Measurements from ENCODE around the gene ALDH2.

Gene ALDH2

DNA sequence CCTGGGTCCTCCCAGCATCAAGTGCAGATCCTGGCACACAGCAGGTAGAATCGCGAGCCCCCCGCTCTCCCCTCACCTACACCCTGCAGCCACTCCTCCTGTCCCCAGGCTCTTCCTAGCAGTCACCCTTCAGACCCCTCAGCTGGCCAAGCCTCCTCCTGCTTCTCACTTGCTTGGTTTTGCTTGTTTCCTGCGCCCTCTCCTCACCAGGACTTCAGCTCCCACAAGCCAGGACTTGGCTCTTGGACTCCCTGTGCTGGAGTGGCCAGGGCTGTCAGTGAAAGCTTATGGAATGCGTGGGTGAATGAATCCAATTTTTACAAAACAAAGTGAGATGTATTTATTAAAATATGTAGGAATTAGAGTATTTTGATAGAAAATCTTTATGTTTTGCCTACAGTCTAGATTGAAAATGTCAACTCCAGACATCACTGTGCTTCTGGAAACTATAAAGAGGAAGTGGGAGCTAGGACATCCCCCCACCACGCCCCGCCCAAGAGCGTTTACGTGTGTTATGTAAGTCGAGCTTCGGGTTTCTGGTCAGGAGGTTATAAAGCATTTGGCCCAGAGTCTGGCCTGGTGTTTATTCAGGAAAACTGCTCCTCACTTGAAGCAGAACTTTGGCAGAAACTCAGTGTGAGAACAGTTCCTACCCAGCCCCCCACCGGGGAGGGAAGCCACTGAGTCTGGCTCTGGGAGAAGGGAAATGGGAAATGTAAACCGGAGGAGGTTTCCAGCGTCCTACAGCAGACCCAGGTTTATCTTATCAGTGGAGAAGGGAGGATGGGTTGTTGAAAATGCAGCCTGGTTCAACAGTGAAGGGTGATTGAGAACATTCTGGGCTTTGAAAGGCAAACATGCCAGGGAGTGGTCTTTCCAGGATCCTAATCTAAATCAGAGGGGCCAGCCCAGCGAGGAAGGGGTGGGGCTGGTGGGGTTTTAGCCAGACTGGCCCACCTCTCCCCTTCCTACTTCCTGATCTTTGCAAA, 8.8 kb downstream of the ALDH2 start (continued):
- TF ChIP-seq, protein P1, sequence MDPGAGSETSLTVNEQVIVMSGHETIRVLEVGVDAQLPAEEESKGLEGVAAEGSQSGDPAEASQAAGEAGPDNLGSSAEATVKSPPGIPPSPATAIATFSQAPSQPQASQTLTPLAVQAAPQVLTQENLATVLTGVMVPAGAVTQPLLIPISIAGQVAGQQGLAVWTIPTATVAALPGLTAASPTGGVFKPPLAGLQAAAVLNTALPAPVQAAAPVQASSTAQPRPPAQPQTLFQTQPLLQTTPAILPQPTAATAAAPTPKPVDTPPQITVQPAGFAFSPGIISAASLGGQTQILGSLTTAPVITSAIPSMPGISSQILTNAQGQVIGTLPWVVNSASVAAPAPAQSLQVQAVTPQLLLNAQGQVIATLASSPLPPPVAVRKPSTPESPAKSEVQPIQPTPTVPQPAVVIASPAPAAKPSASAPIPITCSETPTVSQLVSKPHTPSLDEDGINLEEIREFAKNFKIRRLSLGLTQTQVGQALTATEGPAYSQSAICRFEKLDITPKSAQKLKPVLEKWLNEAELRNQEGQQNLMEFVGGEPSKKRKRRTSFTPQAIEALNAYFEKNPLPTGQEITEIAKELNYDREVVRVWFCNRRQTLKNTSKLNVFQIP (CRISPR knock-in tag; IDR thresholded peaks at IDR 0.05; ENCODE audit: borderline replicate concordance, low read depth), result no peak
- TF ChIP-seq ZNF70 (CRISPR knock-in tag; IDR thresholded peaks at IDR 0.05) (no peak), SNAI2 (CRISPR knock-in tag; IDR thresholded peaks at IDR 0.05) (no peak), PPARA (CRISPR knock-in tag; IDR thresholded peaks at IDR 0.05; ENCODE audit: borderline replicate concordance) (no peak), GLIS3 (CRISPR knock-in tag; IDR thresholded peaks at IDR 0.05) (no peak), RARB (CRISPR knock-in tag; IDR thresholded peaks at IDR 0.05) (no peak), ARNTL (CRISPR knock-in tag; IDR thresholded peaks at IDR 0.05; ENCODE audit: borderline replicate concordance, low read depth) (no peak), ZFP3 (CRISPR knock-in tag; IDR thresholded peaks at IDR 0.05) (no peak), ISL1 (CRISPR knock-in tag; IDR thresholded peaks at IDR 0.05) (no peak)
- TF ChIP-seq, protein P2, sequence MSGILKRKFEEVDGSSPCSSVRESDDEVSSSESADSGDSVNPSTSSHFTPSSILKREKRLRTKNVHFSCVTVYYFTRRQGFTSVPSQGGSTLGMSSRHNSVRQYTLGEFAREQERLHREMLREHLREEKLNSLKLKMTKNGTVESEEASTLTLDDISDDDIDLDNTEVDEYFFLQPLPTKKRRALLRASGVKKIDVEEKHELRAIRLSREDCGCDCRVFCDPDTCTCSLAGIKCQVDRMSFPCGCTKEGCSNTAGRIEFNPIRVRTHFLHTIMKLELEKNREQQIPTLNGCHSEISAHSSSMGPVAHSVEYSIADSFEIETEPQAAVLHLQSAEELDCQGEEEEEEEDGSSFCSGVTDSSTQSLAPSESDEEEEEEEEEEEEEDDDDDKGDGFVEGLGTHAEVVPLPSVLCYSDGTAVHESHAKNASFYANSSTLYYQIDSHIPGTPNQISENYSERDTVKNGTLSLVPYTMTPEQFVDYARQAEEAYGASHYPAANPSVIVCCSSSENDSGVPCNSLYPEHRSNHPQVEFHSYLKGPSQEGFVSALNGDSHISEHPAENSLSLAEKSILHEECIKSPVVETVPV (CRISPR knock-in tag; IDR thresholded peaks at IDR 0.05), result no peak

DNA sequence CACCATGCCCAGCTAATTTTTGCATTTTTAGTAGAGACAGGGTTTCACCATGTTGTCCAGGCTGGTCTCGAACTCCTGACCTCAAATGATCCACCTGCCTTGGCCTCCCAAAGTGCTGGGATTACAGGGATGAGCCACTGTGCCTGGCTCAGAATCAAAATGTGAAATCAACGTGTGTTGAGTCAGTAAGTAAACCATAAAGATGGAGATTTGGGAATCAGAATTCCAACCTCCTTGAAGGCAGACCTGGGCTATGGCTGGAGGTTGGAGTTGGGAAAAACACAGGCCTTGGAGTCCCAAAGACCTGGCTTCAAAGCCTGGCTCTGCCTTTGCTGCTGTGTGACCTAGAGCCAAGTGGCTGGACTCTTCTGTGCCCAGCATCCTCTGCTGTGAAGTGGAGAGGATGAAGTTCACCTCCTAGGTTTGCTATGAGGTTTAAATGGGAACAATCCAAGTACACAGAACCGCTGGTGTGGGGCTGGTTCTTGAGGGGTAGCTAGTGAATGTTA, 10.2 kb downstream of the ALDH2 start:
- TF ChIP-seq TCF4 (CRISPR knock-in tag; IDR thresholded peaks at IDR 0.05; ENCODE audit: borderline replicate concordance) (no peak), PPARA (CRISPR knock-in tag; IDR thresholded peaks at IDR 0.05; ENCODE audit: borderline replicate concordance) (no peak), ISL1 (CRISPR knock-in tag; IDR thresholded peaks at IDR 0.05) (no peak)

DNA sequence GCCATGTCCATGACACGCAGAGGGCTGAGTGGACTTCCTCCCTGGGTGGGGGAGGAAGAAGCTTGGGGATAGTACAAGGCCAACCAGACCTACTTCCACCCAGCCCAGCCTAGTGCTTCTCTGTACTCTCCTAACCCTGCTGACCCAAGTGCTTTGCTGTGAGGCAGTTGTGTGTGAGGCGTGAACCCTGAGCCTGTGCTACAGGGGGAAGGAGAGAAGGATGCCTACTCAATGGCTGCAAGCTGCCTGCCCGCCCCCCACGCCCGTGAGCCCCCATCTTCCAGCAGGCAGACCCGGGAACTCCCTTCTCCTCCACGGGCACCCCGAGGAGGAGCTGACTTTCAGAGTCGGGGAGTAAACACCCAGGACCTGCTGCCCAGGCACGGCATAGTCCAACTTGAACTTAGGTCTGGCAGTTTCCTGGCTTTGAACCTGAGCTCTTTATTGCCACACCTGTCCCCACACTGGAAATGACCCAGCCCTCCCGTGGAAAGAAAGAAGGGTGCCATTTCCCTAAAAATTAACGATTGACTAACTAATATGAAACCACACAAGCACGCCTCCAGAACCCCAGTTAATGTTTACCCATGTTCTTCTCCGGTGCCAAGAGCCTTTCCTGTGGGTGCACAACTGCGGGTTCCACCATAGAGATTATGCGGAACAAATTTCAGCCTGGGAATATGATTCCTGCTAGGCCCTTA, 10.8 kb downstream of the ALDH2 start:
- TF ChIP-seq ZNF8 (CRISPR knock-in tag; IDR thresholded peaks at IDR 0.05) (no peak), ZC3H10 (CRISPR knock-in tag; IDR thresholded peaks at IDR 0.05) (no peak), ZNF565 (CRISPR knock-in tag; conservative IDR thresholded peaks at IDR 0.05; ENCODE audit: low read depth) (no peak), ZFP3 (CRISPR knock-in tag; IDR thresholded peaks at IDR 0.05) (no peak), OSR1 (CRISPR knock-in tag; IDR thresholded peaks at IDR 0.05) (no peak), PPARA (CRISPR knock-in tag; IDR thresholded peaks at IDR 0.05; ENCODE audit: borderline replicate concordance) (no peak), RARB (CRISPR knock-in tag; IDR thresholded peaks at IDR 0.05) (no peak), SNAI2 (CRISPR knock-in tag; IDR thresholded peaks at IDR 0.05) (no peak), ZNF70 (CRISPR knock-in tag; IDR thresholded peaks at IDR 0.05) (no peak), ARNTL (CRISPR knock-in tag; IDR thresholded peaks at IDR 0.05; ENCODE audit: borderline replicate concordance, low read depth) (no peak), ISL1 (CRISPR knock-in tag; IDR thresholded peaks at IDR 0.05) (no peak), BACH2 (CRISPR knock-in tag; IDR thresholded peaks at IDR 0.05; ENCODE audit: borderline replicate concordance) (no peak), ESRRG (CRISPR knock-in tag; IDR thresholded peaks at IDR 0.05) (no peak)
- TF ChIP-seq, protein P3, sequence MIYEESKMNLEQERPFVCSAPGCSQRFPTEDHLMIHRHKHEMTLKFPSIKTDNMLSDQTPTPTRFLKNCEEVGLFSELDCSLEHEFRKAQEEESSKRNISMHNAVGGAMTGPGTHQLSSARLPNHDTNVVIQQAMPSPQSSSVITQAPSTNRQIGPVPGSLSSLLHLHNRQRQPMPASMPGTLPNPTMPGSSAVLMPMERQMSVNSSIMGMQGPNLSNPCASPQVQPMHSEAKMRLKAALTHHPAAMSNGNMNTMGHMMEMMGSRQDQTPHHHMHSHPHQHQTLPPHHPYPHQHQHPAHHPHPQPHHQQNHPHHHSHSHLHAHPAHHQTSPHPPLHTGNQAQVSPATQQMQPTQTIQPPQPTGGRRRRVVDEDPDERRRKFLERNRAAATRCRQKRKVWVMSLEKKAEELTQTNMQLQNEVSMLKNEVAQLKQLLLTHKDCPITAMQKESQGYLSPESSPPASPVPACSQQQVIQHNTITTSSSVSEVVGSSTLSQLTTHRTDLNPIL (CRISPR knock-in tag; IDR thresholded peaks at IDR 0.05; ENCODE audit: low read depth), result no peak
- TF ChIP-seq, protein P2 (CRISPR knock-in tag; IDR thresholded peaks at IDR 0.05), result no peak
- TF ChIP-seq, protein P4, sequence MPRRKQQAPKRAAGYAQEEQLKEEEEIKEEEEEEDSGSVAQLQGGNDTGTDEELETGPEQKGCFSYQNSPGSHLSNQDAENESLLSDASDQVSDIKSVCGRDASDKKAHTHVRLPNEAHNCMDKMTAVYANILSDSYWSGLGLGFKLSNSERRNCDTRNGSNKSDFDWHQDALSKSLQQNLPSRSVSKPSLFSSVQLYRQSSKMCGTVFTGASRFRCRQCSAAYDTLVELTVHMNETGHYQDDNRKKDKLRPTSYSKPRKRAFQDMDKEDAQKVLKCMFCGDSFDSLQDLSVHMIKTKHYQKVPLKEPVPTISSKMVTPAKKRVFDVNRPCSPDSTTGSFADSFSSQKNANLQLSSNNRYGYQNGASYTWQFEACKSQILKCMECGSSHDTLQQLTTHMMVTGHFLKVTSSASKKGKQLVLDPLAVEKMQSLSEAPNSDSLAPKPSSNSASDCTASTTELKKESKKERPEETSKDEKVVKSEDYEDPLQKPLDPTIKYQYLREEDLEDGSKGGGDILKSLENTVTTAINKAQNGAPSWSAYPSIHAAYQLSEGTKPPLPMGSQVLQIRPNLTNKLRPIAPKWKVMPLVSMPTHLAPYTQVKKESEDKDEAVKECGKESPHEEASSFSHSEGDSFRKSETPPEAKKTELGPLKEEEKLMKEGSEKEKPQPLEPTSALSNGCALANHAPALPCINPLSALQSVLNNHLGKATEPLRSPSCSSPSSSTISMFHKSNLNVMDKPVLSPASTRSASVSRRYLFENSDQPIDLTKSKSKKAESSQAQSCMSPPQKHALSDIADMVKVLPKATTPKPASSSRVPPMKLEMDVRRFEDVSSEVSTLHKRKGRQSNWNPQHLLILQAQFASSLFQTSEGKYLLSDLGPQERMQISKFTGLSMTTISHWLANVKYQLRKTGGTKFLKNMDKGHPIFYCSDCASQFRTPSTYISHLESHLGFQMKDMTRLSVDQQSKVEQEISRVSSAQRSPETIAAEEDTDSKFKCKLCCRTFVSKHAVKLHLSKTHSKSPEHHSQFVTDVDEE (CRISPR knock-in tag; IDR thresholded peaks at IDR 0.05), result no peak
- TF ChIP-seq, protein P1 (CRISPR knock-in tag; IDR thresholded peaks at IDR 0.05; ENCODE audit: borderline replicate concordance, low read depth), result no peak
- ATAC-seq, result no peak

More for the DNA sequence above, 10.2 kb downstream of the ALDH2 start:
- no peak for ATAC-seq
